ENCODE measurements around the gene IFT80. TPM values are rescaled to one million over a fixed set of nuclear protein-coding genes. Genes with fewer than 3 reads are reported as not detected.

IFT80 gene
- total RNA-seq, 1 donor from 2014 or later: 25.8 TPM

Other genes with a start within 250 kb of the IFT80 start
- 0.55 TPM for gene C3orf80, start 173.8 kb downstream of the IFT80 start, total RNA-seq
- 32.2 TPM for gene SMC4, start 425 bp upstream of the IFT80 start, total RNA-seq
- 5.6 TPM for gene TRIM59, start 50.6 kb upstream of the IFT80 start, total RNA-seq
- gene KPNA4, start 166.3 kb upstream of the IFT80 start, total RNA-seq: 49.1 TPM

Data from mucosa of gallbladder (tissue), 1 donor.